ENCODE data around the gene OR1N2.
"Not testable (repeated sequence)": the region's sequence is repeated elsewhere in the genome, so short reads cannot be mapped to it uniquely, and the experiment has no call there.

Gene OR1N2

DNA sequence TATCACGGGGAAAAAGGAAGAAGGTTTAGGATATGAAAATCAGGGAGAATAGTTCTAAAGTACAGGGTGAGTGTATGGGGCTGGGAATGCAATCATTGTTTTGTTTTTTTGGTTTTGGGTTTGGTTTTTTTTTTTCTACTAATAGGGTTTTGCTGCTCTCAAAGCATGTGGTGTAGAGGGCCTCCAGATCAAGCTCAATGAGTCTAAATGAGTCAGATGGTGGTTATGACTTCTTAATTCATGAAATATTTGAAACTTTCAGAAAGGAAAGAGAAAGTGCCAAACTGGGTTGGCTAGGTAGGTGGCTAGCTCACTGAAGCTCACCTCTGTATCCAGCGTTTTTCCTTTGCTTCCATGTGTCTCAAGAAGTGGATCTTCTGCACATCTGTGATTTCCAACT is 19.5 kb downstream of the OR1N2 start:
- TF ChIP-seq GATA3 (IDR thresholded peaks at IDR 0.05; ENCODE audit: low read depth, low read length), result no peak
- no peak for TF ChIP-seq GATA2 (IDR thresholded peaks at IDR 0.05; ENCODE audit: low read depth, low read length)

GRCh38 chr9:122579874-122580273 is 27.0 kb downstream of the OR1N2 start:
- TF ChIP-seq GATA3 (IDR thresholded peaks at IDR 0.05; ENCODE audit: low read depth, low read length) (no peak), GATA2 (IDR thresholded peaks at IDR 0.05; ENCODE audit: low read depth, low read length) (no peak)

GRCh38 chr9:122580360-122580759 is 27.4 kb downstream of the OR1N2 start:
- TF ChIP-seq GATA3 (IDR thresholded peaks at IDR 0.05; ENCODE audit: low read depth, low read length) (no peak), GATA2 (IDR thresholded peaks at IDR 0.05; ENCODE audit: low read depth, low read length) (no peak)

- TF ChIP-seq GATA2, GATA3 (IDR thresholded peaks at IDR 0.05; ENCODE audit: low read depth, low read length): not testable (repeated sequence)
Observed at GRCh38 chr9:122583284-122583683, 30.4 kb downstream of the OR1N2 start, which contains the start of gene OR1L8. Gene OR1L8 (minus strand): TSS chr9:122583384. CDS start chr9:122568477, 14,907 bp downstream.

All from SH-SY5Y (cell line).